PC-9 (cell line): ENCODE measurements around the gene PDZD7. TPM values are rescaled to one million over a fixed set of nuclear protein-coding genes. Genes with fewer than 3 reads are reported as not detected.

Experiments
- BruUV-seq: library from RNA; stranded (reverse); fragments of 400-500 nt; replicated peaks from 2 replicates; lab custom pipeline; 2021; lab: Mats Ljungman, UMichigan
- CTCF ChIA-PET: fragments of 300-600 bp; sonication (Branson Sonifier 250); formaldehyde crosslinking; loops from one replicate; lab custom pipeline; 2022; ENCODE audit warnings: antibody characterized with exemption; lab: Charles Lee
- POLR2A ChIA-PET: fragments of 300-600 bp; sonication (Branson Sonifier 250); formaldehyde crosslinking; loops from one replicate; lab custom pipeline; 2022; ENCODE audit warnings: antibody characterized with exemption; ENCODE audit not compliant: unreplicated experiment; lab: Charles Lee
- DNase-seq, 2 experiments: peaks; one replicate each; pipeline versions ENCODE4 v3.0.0 to v3.0.0-alpha.2; 2015 to 2022; ENCODE audit warnings: mixed read lengths in 1 of 2
- H2AFZ ChIP-seq: fragments of 200-600 bp; sonication (generic); 2 replicates; pipeline ENCODE4 v1.8.1; 2017; ENCODE audit warnings: antibody characterized with exemption
- H3F3A ChIP-seq: fragments of 200-600 bp; sonication (generic); 2 replicates; pipeline ENCODE4 v1.8.1; 2017; ENCODE audit warnings: antibody characterized with exemption, mild to moderate bottlenecking, low read depth; ENCODE audit not compliant: insufficient read depth
- H3K27ac ChIP-seq: fragments of 200-600 bp; sonication (generic); 2 replicates; pipeline ENCODE4 v1.6.1; 2016; ENCODE audit warnings: mixed run types
- H3K27me3 ChIP-seq: fragments of 200-600 bp; sonication (generic); 2 replicates; pipeline ENCODE4 v1.6.1; 2016; ENCODE audit warnings: low read depth, mixed run types; ENCODE audit not compliant: insufficient read depth
- H3K36me3 ChIP-seq: fragments of 200-600 bp; sonication (generic); 2 replicates; pipeline ENCODE4 v1.6.1; 2016; ENCODE audit warnings: low read depth, mixed run types
- H3K4me1 ChIP-seq: fragments of 200-600 bp; sonication (generic); replicated peaks from 2 replicates; pipeline ENCODE4 v1.6.1; 2016; ENCODE audit warnings: mixed run types; ENCODE audit not compliant: insufficient read depth
- H3K4me2 ChIP-seq: fragments of 200-600 bp; sonication (generic); 2 replicates; pipeline ENCODE4 v1.6.1; 2017; ENCODE audit warnings: mixed run types
- H3K4me3 ChIP-seq: fragments of 200-600 bp; sonication (generic); 2 replicates; pipeline ENCODE4 v1.6.1; 2016; ENCODE audit warnings: mixed run types
- H3K79me2 ChIP-seq: fragments of 200-600 bp; sonication (generic); 2 replicates; pipeline ENCODE4 v1.6.1; 2017; ENCODE audit warnings: low read depth, mixed run types
- H3K9me2 ChIP-seq: fragments of 200-600 bp; sonication (generic); 2 replicates; pipeline ENCODE4 v1.8.1; 2017; ENCODE audit warnings: mild to moderate bottlenecking; ENCODE audit not compliant: insufficient read depth
- H3K9me3 ChIP-seq: fragments of 200-600 bp; sonication (generic); 2 replicates; pipeline ENCODE4 v1.8.1; 2016; ENCODE audit warnings: low read depth; ENCODE audit not compliant: insufficient read depth
- H4K20me1 ChIP-seq: fragments of 200-600 bp; sonication (generic); 2 replicates; pipeline ENCODE4 v1.8.1; 2017; ENCODE audit not compliant: insufficient read depth
- EZH2 ChIP-seq: fragments of 200-600 bp; sonication (generic); IDR thresholded peaks from 2 replicates; pipeline ENCODE4 v1.8.0; 2017; ENCODE audit warnings: antibody characterized with exemption, low read depth
- intact Hi-C: fragments of 100-400 bp; cut with micrococcal nuclease; formaldehyde crosslinking; loops from one replicate; pipeline ENCODE4 v1.10.0; 2022; ENCODE audit not compliant: unreplicated experiment
- total RNA-seq: library from RNA; stranded (reverse); gene quantifications from 2 replicates; pipeline ENCODE4 v1.2.3, GENCODE V29; 2021
- TF ChIP-seq, protein P1 (sequence below): fragments of 200-600 bp; sonication (generic); conservative IDR thresholded peaks from 2 replicates; pipeline ENCODE4 v1.6.1; 2017; ENCODE audit warnings: mixed run types, antibody characterized with exemption, mild to moderate bottlenecking, moderate library complexity

PDZD7 gene
- total RNA-seq, 1 experiment from 2014 or later: 2.8 TPM

DNA sequence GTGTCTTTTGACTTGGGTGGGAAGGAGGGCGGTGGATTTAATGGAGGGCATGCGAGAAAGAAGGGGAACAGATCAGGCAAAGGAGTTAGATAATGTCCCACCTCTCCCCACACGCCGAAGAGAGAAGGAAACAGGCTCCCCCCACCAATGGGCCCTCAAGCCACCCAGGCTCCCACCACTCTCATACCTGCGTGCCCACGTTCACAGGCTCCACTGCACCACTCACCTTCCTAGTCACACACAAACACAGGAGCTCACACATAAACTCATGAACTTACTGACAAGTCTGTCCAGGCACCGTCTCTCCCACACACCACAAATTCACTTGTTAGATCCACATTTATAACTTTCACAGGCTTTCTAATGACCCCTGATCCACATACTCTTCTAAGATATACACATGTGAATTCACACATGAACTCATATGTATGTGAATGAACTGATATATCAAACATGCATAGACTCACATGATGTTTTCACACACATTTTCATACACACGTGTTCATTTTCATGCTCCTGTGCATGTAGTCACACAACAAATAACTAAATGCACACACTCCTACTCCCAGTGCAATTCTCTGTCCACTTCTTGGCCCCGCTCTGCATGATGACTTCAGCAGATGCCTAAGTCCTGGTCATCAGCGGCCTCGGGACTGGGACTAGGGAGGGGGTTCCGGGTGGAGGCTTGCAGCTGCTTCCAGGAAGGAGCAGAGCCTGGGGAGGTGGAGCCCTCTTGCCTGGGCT, 29.8 kb downstream of the PDZD7 start:
- H2AFZ ChIP-seq: no peak overlapping the region
- DNase-seq: no peak
- H3K4me2 ChIP-seq: no peak overlapping the region
- H3K79me2 ChIP-seq: 0 out of 2 replicates have a peak, but pooled peaks cover 5% of the 10 kb centered on the region
- ChIA-PET CTCF (interaction anchor here (0.7 kb wide), 1 partner anchor 40 kb away, joined by 3 read pairs; no protein-coding TSS in a partner anchor), POLR2A (no interaction called here)
- H3K27ac ChIP-seq: no peak overlapping the region
- BruUV-seq: no TSS peak
- no peak for TF ChIP-seq EZH2
- TF ChIP-seq, protein P1, sequence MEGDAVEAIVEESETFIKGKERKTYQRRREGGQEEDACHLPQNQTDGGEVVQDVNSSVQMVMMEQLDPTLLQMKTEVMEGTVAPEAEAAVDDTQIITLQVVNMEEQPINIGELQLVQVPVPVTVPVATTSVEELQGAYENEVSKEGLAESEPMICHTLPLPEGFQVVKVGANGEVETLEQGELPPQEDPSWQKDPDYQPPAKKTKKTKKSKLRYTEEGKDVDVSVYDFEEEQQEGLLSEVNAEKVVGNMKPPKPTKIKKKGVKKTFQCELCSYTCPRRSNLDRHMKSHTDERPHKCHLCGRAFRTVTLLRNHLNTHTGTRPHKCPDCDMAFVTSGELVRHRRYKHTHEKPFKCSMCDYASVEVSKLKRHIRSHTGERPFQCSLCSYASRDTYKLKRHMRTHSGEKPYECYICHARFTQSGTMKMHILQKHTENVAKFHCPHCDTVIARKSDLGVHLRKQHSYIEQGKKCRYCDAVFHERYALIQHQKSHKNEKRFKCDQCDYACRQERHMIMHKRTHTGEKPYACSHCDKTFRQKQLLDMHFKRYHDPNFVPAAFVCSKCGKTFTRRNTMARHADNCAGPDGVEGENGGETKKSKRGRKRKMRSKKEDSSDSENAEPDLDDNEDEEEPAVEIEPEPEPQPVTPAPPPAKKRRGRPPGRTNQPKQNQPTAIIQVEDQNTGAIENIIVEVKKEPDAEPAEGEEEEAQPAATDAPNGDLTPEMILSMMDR: no peak
- no peaks in the 10 kb centered on the region for H3K36me3 ChIP-seq
- peaks cover 5% of the 10 kb centered on the region; the same call in 1 of the 2 replicates for H3F3A ChIP-seq
- H3K4me3 ChIP-seq: no peak overlapping the region
- H4K20me1 ChIP-seq: no peaks in the 10 kb centered on the region; the same call in 1 of the 2 replicates
- H3K9me3 ChIP-seq: no peaks in the 10 kb centered on the region
- peaks cover 11% of the 10 kb centered on the region for H3K4me1 ChIP-seq
- H3K9me2 ChIP-seq: no peaks in the 10 kb centered on the region
- no peaks in the 10 kb centered on the region for H3K27me3 ChIP-seq
- intact Hi-C loops: loop anchor here (1.0 kb wide), 1 partner anchor 12 kb away; no protein-coding TSS in a partner anchor

DNA sequence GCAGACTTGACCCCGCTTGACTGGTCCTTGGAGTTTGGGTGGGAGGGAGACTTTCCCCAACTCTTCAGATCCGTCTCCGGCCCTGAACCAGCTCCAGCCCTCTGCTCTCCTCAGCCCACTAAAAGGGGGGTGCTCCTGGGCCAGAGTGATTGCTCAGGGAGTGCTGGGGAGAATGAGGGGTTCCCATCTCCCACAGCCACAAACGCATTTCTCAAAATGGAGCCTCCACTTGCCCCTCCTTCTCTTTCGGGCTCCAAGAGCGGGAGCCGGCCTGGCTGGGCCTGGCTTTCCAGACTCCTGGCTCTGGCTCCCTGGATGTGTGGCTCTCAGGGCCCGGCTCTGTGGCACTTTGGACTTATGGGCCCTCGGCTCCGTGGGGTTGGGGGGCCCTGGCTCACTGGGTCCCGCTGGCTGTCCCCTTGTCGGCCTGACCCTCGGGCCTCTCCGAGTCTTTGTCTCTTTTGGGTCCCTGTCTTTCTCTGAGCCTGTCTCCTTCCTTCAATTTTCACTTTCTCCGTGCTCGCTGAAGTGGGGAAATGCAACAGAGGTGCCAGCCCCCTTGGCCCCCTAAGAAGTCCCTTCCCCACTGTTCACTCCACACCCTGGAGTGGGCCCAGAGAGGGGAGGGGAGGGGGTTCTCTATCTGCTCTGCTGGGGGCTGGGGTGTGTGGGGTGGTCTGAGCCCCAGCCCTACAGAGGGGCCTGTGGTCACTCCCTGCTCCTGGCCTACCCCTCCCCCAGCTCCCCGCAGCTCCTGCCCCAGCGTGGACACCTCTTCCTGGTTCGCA, 30.6 kb downstream of the PDZD7 start:
- no peak for TF ChIP-seq EZH2
- TF ChIP-seq, protein P1: no peak
- Histone ChIP-seq H3K4me1 (peaks cover 11% of the 10 kb centered on the region), H3K4me2 (peak overlapping the region; percentile 74), H3F3A (peaks cover 5% of the 10 kb centered on the region; the same call in 1 of the 2 replicates), H3K27ac (no peak overlapping the region), H4K20me1 (no peaks in the 10 kb centered on the region; the same call in 1 of the 2 replicates), H3K36me3 (no peaks in the 10 kb centered on the region), H3K9me3 (no peaks in the 10 kb centered on the region), H3K79me2 (0 out of 2 replicates have a peak, but pooled peaks cover 5% of the 10 kb centered on the region), H2AFZ (no peak overlapping the region), H3K4me3 (peak overlapping the region; percentile 52; the same call in 1 of the 2 replicates), H3K9me2 (no peaks in the 10 kb centered on the region), H3K27me3 (no peaks in the 10 kb centered on the region)
- intact Hi-C loops: no loop called here
- no peak for DNase-seq
- ChIA-PET POLR2A (no interaction called here), CTCF (no interaction called here)
- BruUV-seq: TSS peak; percentile 20

GRCh38 chr10:100999742-101000126, 31.2 kb downstream of the PDZD7 start, which contains the start of gene LZTS2:
Gene LZTS2, plus strand, starts transcription at chr10:100999808. Its CDS starts 2,731 bp downstream, at chr10:101002539.
- no TSS peak for BruUV-seq
- H3K79me2 ChIP-seq: 0 out of 2 replicates have a peak, but pooled peaks cover 5% of the 10 kb centered on the region
- DNase-seq: no peak
- ChIA-PET POLR2A (interaction anchor here (0.7 kb wide), 1 partner anchor 90 kb away, joined by 4 read pairs; no protein-coding TSS in a partner anchor), CTCF (no interaction called here)
- no peaks in the 10 kb centered on the region for H3K36me3 ChIP-seq
- intact Hi-C loops: no loop called here
- peak within 1 kb of the TSS; percentile 88 for H2AFZ ChIP-seq
- 0 out of 2 replicates have a peak within 1 kb of the TSS, but pooled peaks have one; percentile 12 for H3K27ac ChIP-seq
- H3F3A ChIP-seq: peaks cover 5% of the 10 kb centered on the region; the same call in 1 of the 2 replicates
- peak within 1 kb of the TSS; percentile 93 for H3K4me2 ChIP-seq
- peaks cover 11% of the 10 kb centered on the region for H3K4me1 ChIP-seq
- H3K9me2 ChIP-seq: no peaks in the 10 kb centered on the region
- TF ChIP-seq, protein P1: no peak
- TF ChIP-seq EZH2: no peak
- peak within 1 kb of the TSS; percentile 76 for H3K4me3 ChIP-seq
- no peaks in the 10 kb centered on the region for H3K9me3 ChIP-seq
- H4K20me1 ChIP-seq: no peaks in the 10 kb centered on the region; the same call in 1 of the 2 replicates
- no peaks in the 10 kb centered on the region for H3K27me3 ChIP-seq
